Measurements from ENCODE around the gene INHBB. TPM values are rescaled to one million over a fixed set of nuclear protein-coding genes. Genes with fewer than 3 reads are reported as not detected.
A peak's percentile ranks its signal among the peaks of the same experiment; 100 is the strongest.

INHBB gene
- total and polyA plus RNA-seq, 9 of the 15 experiments (the other 6 are each of a cell fraction or from before 2014, with no cell fraction given): not detected

- no peak for TF ChIP-seq ESRRB (CRISPR knock-in tag; IDR thresholded peaks at IDR 0.05; ENCODE audit: borderline replicate concordance)
- TF ChIP-seq SIN3B (IDR thresholded peaks at IDR 0.05; ENCODE audit: low read depth): no peak
- TF ChIP-seq KLF10 (CRISPR knock-in tag; IDR thresholded peaks at IDR 0.05): no peak
- 0 out of 2 replicates have a peak, but pooled peaks have one; percentile 7 for TF ChIP-seq CREM (IDR thresholded peaks at IDR 0.05; ENCODE audit: low read depth)
- peak; percentile 30; the same call in 1 of the 2 replicates for TF ChIP-seq ELF1 (tag; IDR thresholded peaks at IDR 0.05)
Observed at GRCh38 chr2:120323807-120324399, 22.0 kb upstream of the INHBB start (continued).

GRCh38 chr2:120324933-120325332, 21.0 kb upstream of the INHBB start:
- H3K9me1 ChIP-seq (ENCODE audit: control insufficient read depth, insufficient read depth, low read length): no peaks in the 10 kb centered on the region
- peaks cover 51 to 82% of the 10 kb centered on the region in 2 experiments for H3K27me3 ChIP-seq (ENCODE audit: control insufficient read depth in 2 of 2, insufficient read depth in 2 of 2, low read length in 2 of 2)
- DNase-seq (ENCODE audit: extremely low read depth in 1 of 4, low spot score in 3 of 4) (no peak), FAIRE-seq (no peak), ATAC-seq (no peak)
- peaks cover 19% of the 10 kb centered on the region; the same call in 1 of the 2 replicates for H4K20me1 ChIP-seq (replicated peaks; ENCODE audit: control insufficient read depth, insufficient read depth, low read length)
- intact Hi-C loops (cut with micrococcal nuclease) (no loop called here), in situ Hi-C loops (cut with MboI) (no loop called here)
- no peak overlapping the region for H3K27ac ChIP-seq (ENCODE audit: extremely low read depth, low read depth, low read length)
- no TSS peak for BruUV-seq (replicated peaks)
- H3K4me1 ChIP-seq (replicated peaks in 1 of 2; ENCODE audit: control insufficient read depth in 2 of 2, insufficient read depth in 2 of 2, low read length in 2 of 2): peaks cover 10 to 14% of the 10 kb centered on the region in 2 experiments; a peak in 4 of 5 replicates
- CTCF ChIA-PET (ENCODE audit: low intra/inter-chr PET ratio): interaction anchor here (0.7 kb wide), 1 partner anchor 12 kb away, joined by 9 read pairs; no protein-coding TSS in a partner anchor
- no peaks in the 10 kb centered on the region for H3K79me2 ChIP-seq (ENCODE audit: control insufficient read depth, insufficient read depth, low read length)
- TF ChIP-seq PATZ1 (CRISPR knock-in tag; IDR thresholded peaks at IDR 0.05; ENCODE audit: borderline replicate concordance) (no peak), SRSF3 (IDR thresholded peaks at IDR 0.05; ENCODE audit: insufficient read depth, low read length) (no peak)
- WGBS (ENCODE audit: insufficient coverage, low coverage, missing lambda C conversion rate): 0% methylated on average over 3 of the region's 7 CpGs
- no peaks in the 10 kb centered on the region for H3K36me3 ChIP-seq (ENCODE audit: control insufficient read depth, insufficient read depth, low read length)
- no peak overlapping the region for H2AFZ ChIP-seq (ENCODE audit: low read depth, low read length)
- H3K4me3 ChIP-seq: no peak overlapping the region
- no peak overlapping the region for H3K4me2 ChIP-seq (ENCODE audit: insufficient read depth, low read length)
- POLR2A ChIA-PET: interaction anchor here (1.0 to 1.1 kb wide), 2 partner anchors 10 to 111 kb away, joined by 3 to 5 read pairs; no protein-coding TSS in a partner anchor
- no peak overlapping the region for H3K9ac ChIP-seq (ENCODE audit: insufficient read depth in 1 of 2, low read depth in 2 of 2, low read length in 2 of 2)
- H3K9me3 ChIP-seq (replicated peaks; ENCODE audit: control insufficient read depth, insufficient read depth, low read depth, low read length): no peaks in the 10 kb centered on the region

Data from K562 (cell line).